Uterus (tissue), 2 donors: ENCODE results near the gene ZC3H18.

ENCODE experiments used
- CTCF ChIP-seq, 4 experiments: fragments of 200-600 bp in 2 of 4; fragments of 450-650 bp in 2 of 4; sonication (generic) in 2 of 4; IDR thresholded peaks; one replicate each; pipeline ENCODE4 v1.5.1; 2016 to 2019; ENCODE audit warnings: antibody characterized with exemption in 4 of 4, mild to moderate bottlenecking in 2 of 4, moderate library complexity in 1 of 4
- POLR2A ChIP-seq, 2 donors: fragments of 450-650 bp; IDR thresholded peaks; one replicate each; pipeline ENCODE4 v1.6.1; 2016; ENCODE audit warnings: antibody characterized with exemption in 2 of 2, mild to moderate bottlenecking in 1 of 2, moderate library complexity in 1 of 2

GRCh38 chr16:88539261-88539651, 30.9 kb upstream of the ZC3H18 start:
- TF ChIP-seq CTCF (IDR thresholded peaks at IDR 0.05) (no peak), POLR2A (IDR thresholded peaks at IDR 0.05) (no peak)
